GM04504 (cell line): Measurements from ENCODE around the gene BHLHE40.

Experiments
- DNase-seq: peaks from one replicate; pipeline ENCODE4 v3.0.0-alpha.2; 2012; ENCODE audit warnings: low read depth

Gene BHLHE40

DNA sequence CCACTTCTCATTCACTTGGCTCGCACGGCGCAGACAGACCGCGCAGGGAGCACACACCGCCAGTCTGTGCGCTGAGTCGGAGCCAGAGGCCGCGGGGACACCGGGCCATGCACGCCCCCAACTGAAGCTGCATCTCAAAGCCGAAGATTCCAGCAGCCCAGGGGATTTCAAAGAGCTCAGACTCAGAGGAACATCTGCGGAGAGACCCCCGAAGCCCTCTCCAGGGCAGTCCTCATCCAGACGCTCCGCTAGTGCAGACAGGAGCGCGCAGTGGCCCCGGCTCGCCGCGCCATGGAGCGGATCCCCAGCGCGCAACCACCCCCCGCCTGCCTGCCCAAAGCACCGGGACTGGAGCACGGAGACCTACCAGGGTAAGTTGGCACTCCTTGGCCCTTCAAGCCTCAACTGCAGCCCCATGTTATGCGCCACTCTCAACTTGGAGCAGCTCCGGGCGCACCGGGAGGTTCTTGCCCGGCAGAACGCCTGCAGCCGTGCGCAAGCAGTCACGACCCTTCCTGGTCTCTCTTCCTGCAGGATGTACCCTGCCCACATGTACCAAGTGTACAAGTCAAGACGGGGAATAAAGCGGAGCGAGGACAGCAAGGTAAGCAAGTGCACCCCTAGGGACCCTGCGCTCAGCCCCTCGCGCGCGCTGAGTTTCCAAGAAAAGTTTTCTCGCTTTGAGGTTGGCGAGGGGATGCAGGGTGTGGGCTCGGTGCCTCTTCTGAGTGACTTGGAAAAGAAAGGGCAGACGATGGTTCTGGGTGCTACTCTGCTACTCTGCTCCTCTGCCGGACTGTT is at the start of gene BHLHE40:
Gene BHLHE40 (plus strand): TSS at position 10 of the 801 bp plus-strand sequence. CDS start 282 bp downstream, at position 292.
- DNase-seq, result no peak

GRCh38 chr3:4930501-4930900 is 48.7 kb upstream of the BHLHE40 start:
- DNase-seq, result no peak

- no peak for DNase-seq
Observed at GRCh38 chr3:4934050-4934449, 45.2 kb upstream of the BHLHE40 start.

GRCh38 chr3:4935347-4935746 is 43.9 kb upstream of the BHLHE40 start:
- DNase-seq, result no peak

GRCh38 chr3:4936982-4937614 is 42.1 kb upstream of the BHLHE40 start:
- no peak for DNase-seq

DNA sequence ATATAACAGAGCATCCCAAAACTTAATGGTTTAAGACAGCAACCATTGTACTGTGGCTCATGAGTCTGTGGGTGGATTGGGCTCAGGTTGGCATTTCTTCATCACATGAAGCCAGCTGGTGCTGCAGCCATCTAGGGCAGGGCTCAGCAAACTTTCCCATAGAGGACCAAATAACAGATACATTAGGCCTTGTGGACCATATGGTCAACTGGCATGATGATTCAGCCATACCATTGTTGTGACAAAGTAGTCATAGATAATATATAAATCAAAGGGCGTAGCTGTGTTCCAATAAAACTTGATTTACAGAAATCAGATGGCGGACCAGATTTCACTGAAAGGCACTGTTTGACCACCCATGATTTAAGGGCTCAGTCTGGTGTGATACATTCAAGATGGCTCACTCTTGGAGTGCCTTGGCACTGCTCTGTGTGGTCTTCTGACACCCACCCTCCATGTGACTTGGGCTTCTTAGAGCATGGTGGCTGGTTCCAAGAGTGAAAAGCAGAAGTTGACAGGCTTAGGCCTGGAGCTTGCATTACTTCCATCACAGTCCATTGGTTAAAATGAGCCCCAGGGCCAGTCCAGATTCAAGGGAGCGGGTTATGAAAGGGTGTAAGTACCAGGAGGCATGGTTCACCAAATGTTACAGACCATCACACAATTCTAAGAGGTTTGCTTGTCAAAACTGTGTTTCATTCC is 40.8 kb upstream of the BHLHE40 start:
- no peak for DNase-seq

DNA sequence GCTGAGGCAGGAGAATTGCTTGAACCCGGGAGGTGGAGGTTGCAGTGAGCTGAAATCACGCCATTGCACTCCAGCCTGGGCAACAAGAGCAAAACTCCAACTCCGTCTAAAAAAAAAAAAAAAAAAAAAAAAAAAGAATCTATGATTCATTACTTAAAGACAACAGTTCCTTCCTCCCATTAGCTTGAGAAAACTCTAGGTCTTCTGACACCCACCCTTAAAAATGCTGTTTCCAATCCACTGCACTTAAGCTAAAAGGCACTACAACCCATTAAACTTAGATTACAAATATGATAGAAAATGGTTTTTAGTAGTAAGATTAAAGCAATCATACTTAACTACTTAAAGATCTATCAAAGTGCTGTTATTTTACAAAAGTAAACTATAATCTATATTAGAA is 40.0 kb upstream of the BHLHE40 start:
- DNase-seq, result no peak

- no peak for DNase-seq
Observed at GRCh38 chr3:4940985-4941384, 38.3 kb upstream of the BHLHE40 start.

- DNase-seq, result no peak
Observed at GRCh38 chr3:4943549-4943948, 35.7 kb upstream of the BHLHE40 start.

GRCh38 chr3:4945324-4945723 is 33.9 kb upstream of the BHLHE40 start:
- DNase-seq, result no peak

GRCh38 chr3:4947028-4947427 is 32.2 kb upstream of the BHLHE40 start:
- no peak for DNase-seq

- no peak for DNase-seq
Observed at GRCh38 chr3:4948395-4948794, 30.8 kb upstream of the BHLHE40 start.

DNA sequence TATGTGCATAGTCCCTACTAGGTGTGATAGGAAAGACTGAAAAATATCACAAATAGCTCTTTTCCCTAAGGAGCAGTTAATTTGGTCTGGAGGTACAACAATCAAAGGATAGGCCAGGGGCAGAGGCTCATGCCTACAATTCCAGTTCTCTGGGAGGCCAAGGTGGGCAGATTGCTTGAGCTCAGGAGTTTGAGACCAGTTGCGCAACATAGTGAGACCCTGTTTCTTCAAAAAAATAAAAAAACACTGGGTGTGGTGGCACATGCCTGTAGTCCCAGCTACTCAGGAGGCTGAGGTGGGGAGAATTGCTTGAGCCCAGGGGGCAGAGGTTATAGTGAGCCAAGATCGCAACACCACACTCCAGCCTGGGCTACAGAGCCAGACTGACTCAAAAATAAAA is 30.2 kb upstream of the BHLHE40 start:
- no peak for DNase-seq

DNA sequence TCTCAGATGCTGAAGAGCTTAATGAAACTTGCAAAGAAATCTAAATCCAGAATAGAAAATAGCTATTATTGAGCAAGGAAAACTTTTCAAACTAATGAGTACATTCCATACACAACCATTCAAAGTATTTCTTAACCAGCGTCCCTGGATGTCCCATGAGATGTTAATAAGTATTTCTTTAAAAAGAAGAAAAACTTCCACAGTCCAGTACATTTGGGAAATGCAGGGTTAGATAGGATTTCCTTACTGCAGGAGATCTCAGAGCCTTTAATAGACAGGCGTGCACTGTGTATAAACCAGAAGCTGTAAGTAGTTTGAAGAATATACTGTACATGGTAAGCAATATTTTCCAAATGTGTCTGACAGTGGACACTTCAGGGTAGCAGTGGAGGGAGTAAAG is 29.6 kb upstream of the BHLHE40 start:
- no peak for DNase-seq

- DNase-seq, result no peak
Observed at GRCh38 chr3:4950351-4950784, 28.9 kb upstream of the BHLHE40 start.

DNA sequence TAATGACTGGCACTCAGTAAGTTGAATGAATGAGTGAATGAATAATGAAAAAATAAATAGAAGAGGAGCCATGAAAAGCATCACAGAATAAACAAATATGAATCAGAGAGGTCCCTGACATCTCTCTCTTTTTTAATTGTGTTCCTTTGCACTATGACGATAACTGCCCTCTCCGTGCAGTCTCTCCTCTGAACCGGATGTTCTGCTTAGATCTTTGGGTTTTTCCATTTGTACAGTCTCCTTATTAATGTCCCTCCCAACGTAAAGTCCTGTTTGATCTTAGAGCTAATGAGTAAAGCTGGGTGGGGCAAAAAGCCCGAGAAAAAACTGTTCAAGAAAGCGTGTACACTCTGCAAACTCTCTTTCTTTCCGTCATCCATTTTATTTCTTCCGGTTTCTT is 28.3 kb upstream of the BHLHE40 start:
- no peak for DNase-seq

- DNase-seq, result no peak
Observed at GRCh38 chr3:4953119-4953518, 26.1 kb upstream of the BHLHE40 start.

DNA sequence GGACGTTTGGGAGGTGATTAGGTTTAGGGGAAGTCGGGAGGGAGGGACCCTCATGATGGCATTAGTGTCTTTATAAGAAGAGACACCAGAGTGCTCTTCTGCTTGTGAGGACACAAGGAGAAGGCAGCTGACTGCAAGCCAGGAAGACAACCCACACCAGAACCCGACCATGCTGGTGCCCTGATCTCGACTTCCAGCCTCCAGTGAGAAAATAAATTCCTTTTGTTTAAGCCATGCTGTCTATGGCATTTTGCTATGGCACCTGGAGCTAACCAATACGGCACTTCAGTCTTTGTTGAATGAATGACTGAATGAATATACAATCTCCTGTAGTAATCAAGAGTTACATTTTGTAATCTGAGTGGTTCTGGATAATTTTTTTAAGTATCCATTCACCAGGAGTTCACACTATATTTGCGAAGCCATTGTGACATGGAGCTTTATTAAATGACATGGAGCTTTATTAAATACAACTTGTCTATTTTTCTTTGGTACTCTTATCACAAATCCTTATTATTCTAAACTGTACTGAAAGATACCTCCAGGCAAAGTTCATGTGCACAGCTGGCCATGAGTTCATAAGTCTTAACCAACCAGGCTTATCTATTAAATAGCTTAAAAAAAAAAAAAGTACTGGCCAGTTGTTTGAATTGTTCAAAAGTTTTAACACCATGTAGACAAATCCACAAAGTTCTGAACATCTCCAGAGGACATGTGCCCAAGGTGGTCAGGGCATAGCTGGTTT is 24.8 kb upstream of the BHLHE40 start:
- DNase-seq, result no peak

GRCh38 chr3:4956099-4956498 is 23.1 kb upstream of the BHLHE40 start:
- no peak for DNase-seq

DNA sequence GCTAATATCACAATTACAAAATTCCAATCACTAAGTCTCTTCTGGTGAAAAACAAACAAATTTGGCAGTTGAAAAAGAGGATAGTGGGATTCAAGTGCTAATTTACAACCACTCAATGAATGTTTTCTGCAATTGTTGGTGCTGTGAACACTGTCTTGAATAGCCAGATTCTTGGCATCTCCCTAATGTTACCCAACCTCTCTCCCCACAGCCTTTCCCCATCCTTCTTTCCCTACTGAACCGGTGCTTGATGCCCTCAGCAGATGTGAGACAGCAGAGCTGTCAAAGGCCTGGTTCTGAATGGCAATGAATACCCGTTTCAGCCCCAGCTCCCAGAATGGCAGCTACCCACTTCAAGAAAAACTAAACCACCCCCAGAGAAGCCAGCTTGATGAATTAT is 22.5 kb upstream of the BHLHE40 start:
- DNase-seq, result no peak

DNA sequence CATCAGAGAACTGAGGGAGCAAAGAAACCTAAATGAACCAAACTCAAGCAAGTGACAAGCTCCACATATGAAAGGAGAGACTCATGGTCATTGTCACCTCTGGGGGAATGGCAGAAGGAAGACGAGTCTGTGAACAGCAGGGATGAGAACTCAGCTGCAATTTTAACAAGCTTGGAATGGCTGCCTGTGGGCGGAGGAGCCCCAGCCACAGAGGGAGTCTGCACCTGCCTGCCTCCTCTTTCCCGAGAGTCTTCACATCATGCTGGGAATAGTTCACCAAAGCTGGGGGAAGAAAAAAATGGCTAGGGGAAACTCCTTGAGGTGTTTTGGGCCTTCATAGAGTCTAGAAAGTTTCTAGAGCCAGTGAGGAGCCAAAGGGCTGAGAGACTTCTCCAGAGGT is 21.3 kb upstream of the BHLHE40 start:
- no peak for DNase-seq

GRCh38 chr3:4959180-4959579 is 20.1 kb upstream of the BHLHE40 start:
- DNase-seq, result no peak
